GM10266 (cell line): ENCODE data around the gene PPIP5K1.

Source experiments
- DNase-seq: peaks from one replicate; pipeline ENCODE4 v3.0.0; 2012; ENCODE audit errors: extremely low spot score
- CTCF ChIP-seq: IDR thresholded peaks from 2 replicates; pipeline ENCODE4 v1.5.1; 2012; ENCODE audit warnings: mild to moderate bottlenecking, low read depth; ENCODE audit not compliant: control insufficient read depth, insufficient read depth; ENCODE audit errors: missing control alignments

PPIP5K1 gene

GRCh38 chr15:43492266-43492665, 97.7 kb downstream of the PPIP5K1 start:
- DNase-seq = no peak
- no peak for TF ChIP-seq CTCF

- no peak for DNase-seq
- TF ChIP-seq CTCF = no peak
These were observed 100.8 kb downstream of the PPIP5K1 start for GRCh38 chr15:43489191-43489590.

GRCh38 chr15:43488790-43489189, 101.2 kb downstream of the PPIP5K1 start:
- no peak for DNase-seq
- TF ChIP-seq CTCF = no peak

GRCh38 chr15:43487271-43487895, 102.6 kb downstream of the PPIP5K1 start:
- no peak for TF ChIP-seq CTCF
- no peak for DNase-seq

- no peak for DNase-seq
- TF ChIP-seq CTCF = no peak
These were observed 105.6 kb downstream of the PPIP5K1 start for GRCh38 chr15:43484455-43484854.
